NCI-H69 (cell line): Measurements from ENCODE around the gene SNAP29.
"Not testable (repeated sequence)": the region's sequence is repeated elsewhere in the genome, so short reads cannot be mapped to it uniquely, and the experiment has no call there.

Source experiments
- DNase-seq: peaks from one replicate; lab custom pipeline; 2025; lab: John Stamatoyannopoulos, UW

SNAP29 gene

DNA sequence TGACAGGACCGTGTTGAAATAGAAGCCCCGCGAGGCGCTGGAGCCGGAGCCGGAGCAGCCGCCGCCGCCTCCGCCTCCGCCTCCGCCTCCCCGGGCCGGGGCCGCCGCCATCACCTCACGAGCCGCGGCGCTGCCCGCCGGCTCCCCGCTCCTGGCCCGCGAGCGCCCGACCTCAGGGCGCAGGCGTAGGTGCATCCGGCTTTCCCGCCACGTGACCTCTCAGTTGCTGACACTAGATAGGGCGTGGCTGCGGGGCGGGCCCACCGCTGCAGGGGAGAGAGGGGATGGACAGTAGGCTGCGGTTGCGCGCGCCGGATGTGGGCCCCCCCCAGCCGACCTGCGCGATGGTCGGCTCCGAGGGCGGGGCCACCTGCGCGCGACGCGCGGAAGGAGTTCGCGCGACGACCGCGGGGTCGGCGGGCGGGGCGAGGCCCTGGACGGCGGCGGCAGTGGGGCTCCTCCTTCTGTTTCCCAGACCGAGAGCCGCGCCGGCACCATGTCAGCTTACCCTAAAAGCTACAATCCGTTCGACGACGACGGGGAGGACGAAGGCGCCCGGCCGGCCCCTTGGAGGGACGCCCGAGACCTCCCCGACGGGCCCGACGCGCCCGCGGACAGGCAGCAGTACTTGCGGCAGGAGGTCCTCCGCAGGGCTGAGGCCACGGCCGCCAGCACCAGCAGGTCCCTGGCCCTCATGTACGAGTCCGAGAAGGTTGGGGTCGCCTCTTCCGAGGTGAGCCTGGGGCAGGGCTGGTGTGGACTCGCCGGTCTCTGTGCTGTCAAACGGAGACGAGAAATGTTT is at the start of gene SNAP29, which contains the start of gene PI4KA:
SNAP29 (plus strand) TSS at position 393 of the 802 bp plus-strand sequence; CDS start at position 497, 104 bp downstream.
PI4KA (minus strand) TSS at position 197 of the 802 bp plus-strand sequence; CDS start at position 111, 86 bp downstream.
- DNase-seq, result peak; percentile 97

DNA sequence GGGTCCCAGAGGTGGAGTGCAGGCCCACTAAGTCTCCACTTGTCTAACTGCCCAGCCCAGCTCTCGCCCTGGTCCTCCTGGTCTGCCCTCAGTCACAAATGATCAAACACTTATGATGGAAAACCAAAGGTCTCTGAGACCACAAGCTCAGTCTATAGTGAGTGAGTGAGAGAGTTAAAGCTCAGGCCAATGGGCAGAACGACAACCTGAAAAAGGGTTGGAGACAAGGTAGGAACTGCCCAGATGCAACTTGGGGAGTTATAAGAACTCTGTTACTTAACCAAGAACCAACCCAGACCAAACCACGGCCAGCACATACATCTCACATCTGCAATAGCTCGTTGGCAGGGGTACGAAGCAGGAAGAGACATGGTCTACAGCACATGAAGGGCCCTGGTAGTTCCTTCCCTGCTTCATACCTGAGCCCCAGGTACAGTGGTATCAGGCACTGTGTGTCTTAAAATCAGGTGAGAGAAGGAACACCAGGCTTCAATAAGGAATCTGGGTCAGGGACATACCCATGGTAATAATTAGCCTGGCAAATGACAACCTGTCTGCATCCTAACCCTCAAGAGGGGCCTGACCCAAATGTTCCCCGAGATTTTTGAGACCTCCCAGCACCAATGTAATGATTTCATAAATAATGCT is 49.1 kb upstream of the SNAP29 start:
- no peak for DNase-seq

DNA sequence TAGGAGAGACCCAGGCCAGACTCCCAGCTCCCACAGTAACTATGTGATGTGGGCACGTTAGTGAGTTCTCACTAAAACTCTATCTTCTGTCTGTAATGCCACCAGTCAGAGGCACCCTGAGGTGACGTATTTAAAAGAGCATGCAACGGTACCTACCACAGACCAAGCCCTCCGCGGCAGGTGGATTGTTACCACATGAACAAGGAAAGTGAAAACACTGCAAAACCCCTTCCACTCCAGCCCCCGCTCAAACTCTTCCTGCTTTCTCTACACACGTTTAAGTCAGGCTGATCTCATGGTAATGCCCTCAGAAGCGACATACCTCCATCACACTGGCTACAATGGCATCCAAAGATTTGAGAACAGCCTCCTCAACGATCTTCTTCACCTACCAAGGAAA is 48.2 kb upstream of the SNAP29 start:
- DNase-seq, result no peak

DNA sequence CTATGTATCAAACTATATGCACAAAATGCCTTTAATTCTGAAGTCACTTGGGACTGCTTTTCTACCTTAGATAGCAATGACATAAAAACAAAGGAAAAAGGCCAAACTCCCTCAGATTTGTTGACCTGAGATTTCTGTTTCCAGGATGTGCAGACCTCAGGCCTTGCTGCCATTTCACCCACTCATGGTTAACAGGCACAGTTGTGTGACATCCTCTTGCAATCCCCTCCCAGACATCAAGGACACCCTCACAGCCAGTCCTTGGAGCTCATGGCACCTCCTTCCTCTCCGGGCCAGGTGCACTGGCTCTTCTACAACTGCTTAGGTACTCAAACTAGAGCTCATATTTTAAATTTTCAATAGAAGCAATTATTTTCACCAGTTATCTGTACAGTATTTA is 47.6 kb upstream of the SNAP29 start:
- no peak for DNase-seq

DNA sequence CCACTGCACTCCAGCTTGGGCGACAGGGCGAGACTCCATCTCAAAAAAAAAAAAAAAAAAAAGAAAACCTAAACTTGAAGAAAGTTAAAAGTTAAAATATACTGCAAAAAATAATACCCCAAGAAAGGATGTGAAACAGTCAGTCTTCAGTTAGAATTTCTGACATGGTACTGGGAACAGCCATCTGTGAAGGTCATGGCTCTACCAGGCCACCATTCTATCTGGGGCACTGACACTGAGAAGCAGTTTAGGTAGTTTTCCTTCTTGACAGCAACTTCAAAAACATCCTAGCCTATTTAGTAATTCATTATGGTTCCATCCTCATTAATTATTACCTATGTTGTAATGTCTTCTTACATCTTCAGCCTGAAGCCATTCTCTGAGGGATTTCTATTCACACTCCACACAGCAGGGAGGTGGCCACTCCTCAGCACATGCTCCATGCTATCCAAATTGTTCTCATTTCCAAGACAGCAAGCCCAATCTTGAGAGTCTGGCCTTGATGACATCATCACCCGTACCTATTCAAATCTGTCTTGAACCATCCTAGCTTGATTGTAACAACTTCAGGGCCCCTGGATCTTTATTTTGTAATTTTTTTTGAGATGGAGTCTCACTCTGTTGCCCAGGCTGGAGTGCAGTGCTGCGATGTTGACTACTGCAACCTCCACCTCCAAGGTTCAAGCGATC is 46.7 kb upstream of the SNAP29 start:
- DNase-seq, result no peak

DNA sequence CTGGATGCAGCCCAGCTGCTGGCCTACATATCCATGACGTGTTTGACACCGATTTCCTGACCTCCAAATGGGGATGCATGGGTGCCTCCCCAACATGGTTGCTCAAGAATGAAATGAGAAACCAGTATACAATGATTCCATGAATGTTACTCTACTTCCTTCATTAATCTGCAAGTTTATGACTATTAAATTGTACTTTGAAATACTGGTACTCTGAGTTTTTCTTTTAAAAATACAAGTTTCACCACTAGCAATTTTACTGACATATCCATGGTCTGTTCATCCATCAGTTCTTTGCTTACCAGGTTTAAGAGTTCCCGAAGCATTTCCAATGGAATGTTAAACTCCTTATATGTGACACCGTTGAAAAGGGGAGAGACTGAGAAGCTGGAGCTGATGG is 45.8 kb upstream of the SNAP29 start:
- DNase-seq, result no peak

DNA sequence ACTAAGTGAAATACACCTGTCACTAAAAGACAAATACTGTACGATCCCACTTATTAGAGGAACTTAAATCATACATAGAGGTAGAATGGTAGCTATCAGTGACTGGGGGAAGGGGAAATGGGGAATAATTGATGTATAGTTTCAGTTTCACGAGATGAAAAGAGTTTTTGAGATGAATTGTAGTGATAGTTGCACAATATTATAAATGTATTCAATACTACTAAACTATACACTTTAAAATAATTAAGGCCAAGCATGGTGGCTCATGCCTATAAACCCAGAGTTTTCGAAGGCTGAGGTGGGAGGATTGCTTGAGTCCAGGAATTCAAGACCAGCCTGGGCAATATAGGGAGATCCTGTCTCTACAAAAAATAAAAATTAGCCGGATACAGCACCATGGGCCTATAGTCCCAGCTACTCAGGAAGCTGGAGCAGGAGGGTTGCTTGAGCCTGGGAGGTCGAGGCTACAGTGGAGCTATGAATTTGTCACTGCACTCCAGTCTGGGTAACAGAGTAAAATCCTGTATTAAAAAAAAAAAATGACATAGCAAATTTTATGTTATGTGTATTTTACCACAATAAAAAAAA is 44.5 kb upstream of the SNAP29 start:
- DNase-seq, result no peak

DNA sequence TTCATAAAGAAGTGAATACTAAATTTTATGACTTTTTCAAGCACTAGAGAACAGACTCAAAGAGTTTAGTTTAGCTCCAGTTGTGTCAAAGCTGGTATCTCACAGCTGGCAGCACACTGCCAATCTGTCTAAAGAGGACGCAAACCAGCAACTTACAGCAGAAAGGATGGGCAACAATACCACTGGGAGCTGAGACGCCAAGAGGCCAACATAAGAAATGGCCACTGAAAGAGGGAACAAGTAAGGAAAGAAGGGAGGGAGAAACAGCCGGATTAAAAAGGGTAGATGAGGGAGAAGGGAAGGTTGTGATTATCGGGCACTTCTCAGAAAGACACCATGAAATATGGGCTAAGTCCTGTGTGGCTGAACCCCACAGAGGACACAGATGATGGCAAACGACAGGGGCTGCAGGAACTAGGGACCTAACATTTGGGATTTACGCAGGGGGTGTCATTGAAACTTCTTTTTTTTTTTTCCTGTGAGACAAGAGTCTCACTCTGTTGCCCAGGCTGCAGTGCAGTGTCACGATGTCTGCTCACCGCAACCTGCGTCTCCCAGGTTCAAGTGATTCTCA is 43.2 kb upstream of the SNAP29 start:
- DNase-seq, result no peak

DNA sequence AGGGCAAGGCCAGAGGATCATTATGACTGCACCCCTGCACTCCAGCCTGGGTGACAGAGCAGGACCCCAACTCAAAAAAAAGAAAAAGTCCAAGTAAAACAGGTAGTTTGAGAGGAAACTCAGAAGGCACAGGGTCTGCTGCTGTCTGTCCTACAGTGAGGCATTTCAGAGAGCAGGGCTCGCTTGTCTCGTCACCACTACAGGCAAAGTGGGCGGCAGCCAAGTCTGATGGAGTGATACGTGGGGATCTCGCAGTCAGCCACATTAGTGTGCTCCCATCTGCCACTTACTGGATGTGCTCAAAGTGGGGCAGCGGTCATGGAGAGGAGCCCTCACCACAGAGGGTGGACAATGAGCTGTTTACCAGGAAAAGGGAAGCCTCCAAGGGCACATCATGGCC is 42.2 kb upstream of the SNAP29 start:
- DNase-seq, result no peak

DNA sequence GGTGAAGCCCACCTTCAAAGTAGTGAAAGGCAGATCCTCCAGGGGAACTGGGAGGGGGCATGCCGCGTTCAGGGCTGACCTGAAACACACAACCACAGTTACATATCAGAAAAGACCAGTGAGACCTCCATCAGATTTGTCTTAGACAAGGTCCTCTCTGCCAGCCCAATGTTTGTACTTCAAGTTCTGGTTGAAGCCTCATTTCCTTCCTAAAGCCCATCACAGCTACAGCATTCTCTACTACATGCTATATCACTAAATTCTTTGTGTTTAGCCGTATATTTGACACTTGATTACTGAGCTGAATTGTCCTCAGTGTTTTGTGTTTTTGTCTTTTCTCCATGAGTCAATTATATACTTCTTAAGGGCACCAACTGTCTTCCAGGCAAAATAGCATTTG is 40.3 kb upstream of the SNAP29 start:
- no peak for DNase-seq

DNA sequence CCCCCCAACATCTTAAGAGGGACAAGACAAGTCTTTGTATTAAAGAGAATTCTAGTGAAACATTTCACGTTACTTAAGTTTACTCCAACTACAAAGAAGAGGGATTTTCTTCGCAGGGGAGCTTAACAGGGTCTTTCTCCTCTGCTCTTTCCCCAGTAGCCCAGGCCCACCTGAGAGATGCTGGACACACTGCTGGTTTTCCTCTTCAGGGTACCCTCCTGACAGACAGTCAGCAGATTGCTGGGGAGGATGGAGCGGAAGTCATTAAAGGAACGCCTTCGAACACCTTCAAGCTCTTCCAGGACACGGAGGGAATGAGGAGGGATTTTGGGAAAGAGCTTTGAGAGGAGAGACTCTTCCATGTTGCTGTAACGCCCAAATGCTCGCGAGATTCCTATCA is 39.3 kb upstream of the SNAP29 start:
- DNase-seq, result no peak

DNA sequence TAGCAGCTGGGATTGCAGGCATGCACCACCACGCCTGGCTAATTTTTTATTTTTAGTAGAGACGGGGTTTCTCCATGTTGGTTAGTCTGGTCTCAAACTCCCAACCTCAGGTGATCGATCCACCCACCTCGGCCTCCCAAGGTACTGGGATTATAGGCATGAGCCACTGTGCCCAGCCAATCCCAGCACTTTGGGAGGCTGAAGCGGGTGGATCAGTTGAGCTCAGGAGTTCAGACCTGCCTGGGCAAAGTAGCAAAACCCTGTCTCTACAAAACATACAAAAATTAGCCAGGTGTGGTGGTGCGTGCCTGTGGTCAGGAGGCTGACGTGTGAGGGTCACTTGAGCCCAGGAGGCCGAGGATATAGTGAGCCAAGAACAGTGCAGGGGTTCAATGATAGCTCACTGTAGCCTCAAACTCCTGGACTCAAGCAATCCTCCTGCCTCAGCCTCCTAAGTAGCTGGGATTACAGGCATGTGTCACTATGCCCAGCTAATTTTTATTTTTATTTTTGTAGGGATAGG is 37.0 kb upstream of the SNAP29 start:
- not testable (repeated sequence) for DNase-seq

DNA sequence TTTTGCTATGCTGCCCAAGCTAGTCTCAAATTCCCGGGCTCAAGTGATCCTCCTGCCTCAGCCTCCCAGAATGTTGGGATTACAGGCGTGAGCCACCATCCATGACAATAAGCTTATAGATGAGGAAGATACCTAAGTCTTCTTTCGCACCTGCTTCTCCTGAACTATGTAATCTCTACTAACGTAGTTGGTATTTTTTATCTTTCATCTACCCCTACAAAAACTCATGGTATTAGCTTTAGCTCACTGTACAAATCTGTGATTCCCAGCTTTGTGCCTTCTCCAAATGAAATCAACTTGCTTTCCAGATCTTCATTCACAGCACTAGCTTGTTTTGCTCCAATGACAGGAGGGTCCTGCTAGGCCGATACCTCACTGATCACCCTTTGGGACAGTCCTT is 36.6 kb upstream of the SNAP29 start:
- no peak for DNase-seq

DNA sequence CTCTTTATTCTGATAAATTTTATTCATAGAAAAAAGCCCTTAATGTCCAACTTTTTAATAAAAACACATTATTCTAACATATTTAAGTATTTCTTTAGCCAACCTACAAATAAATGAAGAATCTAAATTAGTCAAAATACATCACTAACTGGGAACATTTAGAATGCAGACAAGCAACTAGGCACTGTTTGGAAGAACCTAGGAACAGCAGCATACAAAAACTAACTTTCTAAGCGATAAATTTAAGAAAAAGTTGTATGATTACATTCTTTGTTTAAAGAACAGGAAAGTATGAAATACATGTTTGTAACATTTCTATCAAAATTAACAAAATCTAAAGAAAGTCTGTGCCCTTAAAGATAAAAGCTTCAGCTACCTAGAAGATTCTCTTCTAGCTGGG is 35.5 kb upstream of the SNAP29 start:
- no peak for DNase-seq

DNA sequence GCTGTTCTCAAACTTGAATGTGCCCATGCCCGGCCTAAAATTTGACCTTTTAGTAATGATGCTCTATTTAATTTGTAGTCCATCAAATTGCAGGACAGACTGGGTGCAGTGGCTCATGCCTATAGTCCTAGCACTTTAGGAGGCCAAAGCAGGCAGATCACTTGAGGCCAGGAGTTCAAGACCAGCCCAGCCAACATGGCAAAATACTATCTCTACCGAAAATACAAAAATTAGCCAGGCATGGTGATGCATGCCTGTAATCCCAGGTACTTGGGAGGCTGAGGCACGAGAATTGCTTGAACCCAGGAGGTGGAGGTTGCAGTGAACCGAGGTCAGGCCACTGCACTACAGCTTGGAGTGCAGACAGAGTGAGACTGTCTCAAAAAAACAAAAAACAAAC is 33.6 kb upstream of the SNAP29 start:
- DNase-seq, result not testable (repeated sequence)

DNA sequence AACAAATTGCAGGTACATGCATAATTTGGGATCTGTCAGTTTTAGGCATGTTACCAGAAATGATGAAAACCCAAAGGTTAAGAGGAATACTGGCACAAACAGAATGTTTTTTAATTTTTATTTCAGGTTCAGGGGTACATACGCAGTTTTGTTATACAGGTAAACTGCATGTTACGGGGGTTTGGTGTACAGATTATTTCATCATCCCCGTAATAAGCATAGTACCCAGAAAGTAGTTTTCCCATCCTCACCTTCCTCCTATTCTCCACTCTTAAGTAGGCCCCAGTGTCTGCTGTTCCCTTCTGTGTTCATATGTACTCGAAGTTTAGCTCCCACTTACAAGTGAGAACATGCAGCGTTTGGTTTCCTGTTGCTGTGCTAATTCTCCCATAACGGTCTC is 33.2 kb upstream of the SNAP29 start:
- no peak for DNase-seq

DNA sequence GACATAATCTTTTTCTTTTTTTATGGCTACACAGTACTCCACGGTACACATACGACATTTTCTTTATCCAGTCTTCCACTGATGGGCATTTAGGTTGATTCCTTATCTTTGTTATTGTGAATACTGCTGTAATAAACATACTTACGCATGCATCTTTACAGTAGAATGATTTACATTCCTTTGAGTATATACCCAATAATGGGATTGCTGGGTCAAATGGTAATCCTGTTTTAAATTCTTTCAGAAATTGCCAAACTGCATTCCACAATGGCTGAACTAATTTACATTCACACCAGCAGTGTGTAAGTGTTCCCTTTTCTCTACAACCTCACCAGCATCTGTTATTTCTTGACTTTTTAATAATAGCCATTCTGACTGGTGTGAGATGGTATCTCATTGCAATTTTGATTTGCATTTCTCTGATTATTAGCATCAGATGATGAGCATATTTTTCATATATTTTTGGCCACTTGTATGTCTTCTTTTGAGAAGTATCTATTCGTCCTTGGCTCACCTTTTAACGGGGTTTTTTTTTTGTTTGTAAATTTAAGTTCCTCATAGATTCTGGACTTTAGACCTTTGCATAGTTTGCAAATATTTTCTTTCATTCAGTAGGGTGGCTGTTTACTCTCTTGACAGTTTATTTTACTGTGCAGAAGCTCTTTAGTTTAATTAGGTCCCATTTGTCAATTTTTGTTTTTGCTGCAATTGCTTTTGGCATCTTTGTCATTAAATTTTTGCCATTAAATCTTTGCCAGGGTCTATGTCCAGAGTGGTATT is 32.2 kb upstream of the SNAP29 start:
- DNase-seq, result not testable (repeated sequence)

DNA sequence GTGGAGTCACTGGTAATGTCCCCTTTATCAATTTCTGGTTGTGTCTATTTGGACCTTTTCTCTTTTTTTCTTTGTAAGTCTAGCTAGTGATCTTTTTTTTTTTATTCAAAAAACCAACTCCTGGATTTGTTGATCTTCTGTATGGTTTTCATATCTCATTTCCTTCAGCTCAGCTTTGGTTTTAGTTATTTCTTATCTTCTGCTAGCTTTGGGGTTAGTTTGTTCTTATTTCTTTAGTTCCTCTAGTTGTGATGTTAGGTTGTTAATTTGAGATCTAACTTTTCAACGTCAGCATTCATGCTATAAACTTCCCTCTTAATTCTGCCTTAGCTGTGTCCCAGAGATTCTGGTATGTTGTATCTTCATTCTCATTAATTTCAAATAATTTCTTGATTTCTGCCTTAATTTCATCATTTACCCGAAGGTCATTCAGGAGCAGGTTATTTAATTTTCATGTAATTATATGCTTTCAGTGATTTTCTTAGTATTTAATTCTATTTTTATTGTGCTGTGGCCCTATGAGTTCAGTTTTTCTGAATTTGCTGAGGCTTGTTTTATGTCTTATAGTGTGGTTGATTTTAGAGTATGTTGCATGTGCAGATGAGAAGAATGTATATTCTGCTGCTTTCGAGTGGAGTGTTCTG is 29.2 kb upstream of the SNAP29 start:
- no peak for DNase-seq

DNA sequence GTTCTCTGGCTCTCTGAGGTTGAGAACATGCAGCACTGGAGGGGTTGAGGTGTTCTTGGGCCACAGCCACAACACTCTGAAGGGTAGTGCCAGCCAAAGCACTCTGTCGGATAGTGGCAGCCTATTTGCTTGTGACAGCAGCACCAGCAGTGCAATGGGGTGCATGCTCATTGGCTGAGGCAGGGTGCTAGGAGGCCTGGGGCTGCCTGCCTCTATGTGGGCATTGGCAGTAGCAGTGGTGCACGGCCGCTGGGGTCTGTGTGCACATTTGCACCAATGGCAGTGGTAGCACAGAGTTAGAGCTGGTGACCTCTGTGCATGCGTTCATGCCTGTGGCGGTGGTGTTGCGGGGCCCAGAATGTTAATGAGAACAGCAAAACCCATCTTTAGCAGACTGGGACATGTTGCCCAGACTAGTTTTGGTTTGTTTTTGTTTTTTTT is 25.6 kb upstream of the SNAP29 start:
- no peak for DNase-seq

DNA sequence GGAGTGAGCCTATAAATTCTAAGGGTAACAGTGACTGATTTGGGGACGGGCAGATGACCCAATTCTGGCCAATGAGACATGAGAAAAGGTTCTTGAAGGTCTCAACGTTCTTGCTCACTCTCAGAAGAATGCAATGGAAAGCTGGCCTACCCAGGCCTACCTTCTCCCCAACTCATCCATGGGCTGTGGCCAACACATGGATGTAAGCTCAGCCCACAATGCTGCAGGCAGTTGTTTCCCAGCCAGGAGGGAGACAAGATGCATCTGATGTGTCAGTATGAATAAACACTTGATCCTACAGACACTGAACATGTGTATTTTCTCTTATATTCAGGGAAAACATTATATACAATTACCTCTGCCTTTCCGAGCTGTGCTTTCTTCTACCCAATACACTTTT is 24.6 kb upstream of the SNAP29 start:
- DNase-seq, result no peak

DNA sequence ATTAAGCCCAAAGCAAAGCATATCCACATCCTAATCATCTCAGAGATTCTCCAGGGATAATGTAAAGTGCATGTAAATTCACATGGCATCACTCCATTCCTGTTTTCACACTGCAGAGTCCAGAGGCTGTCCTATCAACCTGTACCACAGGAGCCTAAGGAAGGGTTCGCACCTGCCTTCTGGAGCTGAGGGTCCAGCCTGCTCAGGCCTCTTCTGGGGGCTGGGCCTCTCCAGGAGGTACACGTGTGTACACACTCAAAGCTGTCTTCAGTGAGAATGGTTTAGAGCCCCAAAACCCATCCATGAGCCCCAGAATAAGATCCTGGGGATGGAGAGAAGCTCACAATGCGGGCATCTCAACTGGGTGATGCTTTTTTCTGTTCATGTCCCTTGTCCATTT is 24.1 kb upstream of the SNAP29 start:
- no peak for DNase-seq
